Thyroid gland (tissue), 4 donors: Measurements from ENCODE around the gene MED14.

Experiments
- CTCF ChIP-seq, 6 experiments: fragments of 200-600 bp in 3 of 6; fragments of 450-650 bp in 3 of 6; sonication (generic) in 3 of 6; IDR thresholded peaks; one replicate each; pipeline ENCODE4 v1.5.1; 2016 to 2019; ENCODE audit warnings: antibody characterized with exemption in 6 of 6, mild to moderate bottlenecking in 2 of 6, inconsistent platforms in 1 of 6, moderate library complexity in 1 of 6
- POLR2A ChIP-seq, 2 donors: fragments of 450-650 bp; IDR thresholded peaks; one replicate each; pipeline ENCODE4 v1.6.1; 2017; ENCODE audit warnings: antibody characterized with exemption in 2 of 2, mild to moderate bottlenecking in 2 of 2, moderate library complexity in 1 of 2

GRCh38 chrX:40687169-40687568, 48.2 kb downstream of the MED14 start:
- TF ChIP-seq CTCF (IDR thresholded peaks at IDR 0.05) (no peak), POLR2A (IDR thresholded peaks at IDR 0.05) (no peak)
